Nephron (organoid): Measurements from ENCODE around the gene RHCG.

Experiments
- H3K27ac Mint-ChIP-seq, 3 experiments: 2 replicates each; pipeline ENCODE4 v1.8.0; 2020; ENCODE audit warnings: mixed read lengths in 3 of 3, mild to moderate bottlenecking in 2 of 3, moderate library complexity in 1 of 3
- H3K27me3 Mint-ChIP-seq: 2 replicates; pipeline ENCODE4 v1.8.0; 2021; ENCODE audit warnings: low read depth, mild to moderate bottlenecking, moderate library complexity, mixed read lengths
- H3K36me3 Mint-ChIP-seq: 2 replicates; pipeline ENCODE4 v1.8.0; 2020; ENCODE audit warnings: low read depth, mixed read lengths
- H3K4me1 Mint-ChIP-seq: 2 replicates; pipeline ENCODE4 v1.8.0; 2020; ENCODE audit warnings: mixed read lengths
- H3K4me3 Mint-ChIP-seq, 3 experiments: 2 replicates each; pipeline ENCODE4 v1.8.0; 2020; ENCODE audit warnings: mild to moderate bottlenecking in 3 of 3, mixed read lengths in 3 of 3, moderate library complexity in 2 of 3
- H3K9me3 Mint-ChIP-seq: 2 replicates; pipeline ENCODE4 v1.8.0; 2020; ENCODE audit warnings: mixed read lengths
- CTCF ChIP-seq, 3 experiments: fragments of 200-600 bp; sonication (generic); IDR thresholded peaks; one replicate each; pipeline ENCODE4 v1.5.0; 2021; ENCODE audit warnings: antibody characterized with exemption in 3 of 3; ENCODE audit not compliant: unreplicated experiment in 3 of 3

Gene RHCG

GRCh38 chr15:89494941-89495637 is 1.3 kb downstream of the RHCG start:
- no peaks in the 10 kb centered on the region for H3K4me1 Mint-ChIP-seq
- no peaks in the 10 kb centered on the region for H3K36me3 Mint-ChIP-seq
- H3K27ac Mint-ChIP-seq, result no peak overlapping the region
- H3K4me3 Mint-ChIP-seq, result no peak overlapping the region
- TF ChIP-seq CTCF (IDR thresholded peaks at IDR 0.05; ENCODE audit: unreplicated experiment in 3 of 3), result peak in 2 of 3 experiments; percentile 19 to 22
- peaks cover 85% of the 10 kb centered on the region for H3K27me3 Mint-ChIP-seq
- H3K9me3 Mint-ChIP-seq, result no peaks in the 10 kb centered on the region

GRCh38 chr15:89494031-89494430 is 2.4 kb downstream of the RHCG start:
- peaks cover 84% of the 10 kb centered on the region for H3K27me3 Mint-ChIP-seq
- TF ChIP-seq CTCF (IDR thresholded peaks at IDR 0.05; ENCODE audit: unreplicated experiment in 3 of 3), result no peak
- no peaks in the 10 kb centered on the region for H3K4me1 Mint-ChIP-seq
- no peak overlapping the region for H3K27ac Mint-ChIP-seq
- no peaks in the 10 kb centered on the region for H3K36me3 Mint-ChIP-seq
- no peak overlapping the region for H3K4me3 Mint-ChIP-seq
- no peaks in the 10 kb centered on the region for H3K9me3 Mint-ChIP-seq

GRCh38 chr15:89492934-89493631 is 3.3 kb downstream of the RHCG start:
- Mint-ChIP-seq H3K27ac (no peak overlapping the region), H3K27me3 (peaks cover 78% of the 10 kb centered on the region), H3K9me3 (no peaks in the 10 kb centered on the region), H3K4me3 (no peak overlapping the region), H3K36me3 (no peaks in the 10 kb centered on the region), H3K4me1 (no peaks in the 10 kb centered on the region)
- no peak for TF ChIP-seq CTCF (IDR thresholded peaks at IDR 0.05; ENCODE audit: unreplicated experiment in 3 of 3)

GRCh38 chr15:89492111-89492641 is 4.2 kb downstream of the RHCG start:
- Mint-ChIP-seq H3K36me3 (no peaks in the 10 kb centered on the region), H3K4me3 (no peak overlapping the region), H3K4me1 (no peaks in the 10 kb centered on the region), H3K9me3 (no peaks in the 10 kb centered on the region), H3K27me3 (peaks cover 78% of the 10 kb centered on the region), H3K27ac (no peak overlapping the region)
- TF ChIP-seq CTCF (IDR thresholded peaks at IDR 0.05; ENCODE audit: unreplicated experiment in 3 of 3), result peak in 1 of 3 experiments; percentile 14

GRCh38 chr15:89490814-89491315 is 5.5 kb downstream of the RHCG start:
- Mint-ChIP-seq H3K27ac (no peak overlapping the region), H3K27me3 (peaks cover 73% of the 10 kb centered on the region), H3K36me3 (no peaks in the 10 kb centered on the region), H3K4me1 (no peaks in the 10 kb centered on the region), H3K4me3 (no peak overlapping the region), H3K9me3 (no peaks in the 10 kb centered on the region)
- no peak for TF ChIP-seq CTCF (IDR thresholded peaks at IDR 0.05; ENCODE audit: unreplicated experiment in 3 of 3)
